Measurements from ENCODE around the gene KATNIP. TPM values are rescaled to one million over a fixed set of nuclear protein-coding genes. Genes with fewer than 3 reads are reported as not detected.

KATNIP gene
- total RNA-seq, 2 experiments from 2014 or later, result 9.6 to 11.5 TPM

DNA sequence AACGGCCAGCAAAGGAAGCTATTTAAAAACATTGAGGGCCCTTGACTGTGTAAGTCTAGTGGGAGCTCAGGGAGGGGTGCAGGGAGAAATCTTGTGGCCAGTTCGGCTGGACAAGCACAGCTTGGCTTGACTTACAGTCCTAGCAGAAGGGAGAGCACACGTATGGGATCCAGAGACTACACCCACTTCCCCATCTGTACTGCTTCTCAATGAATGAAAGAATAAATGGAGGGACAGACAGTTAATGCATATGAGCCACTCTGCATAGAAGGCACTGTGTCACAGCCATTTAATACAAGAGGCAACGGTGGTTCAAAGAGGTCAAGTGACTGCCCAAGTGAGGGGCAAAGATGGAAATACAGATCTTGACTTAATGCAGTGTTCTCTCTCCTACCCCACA is 15.7 kb upstream of the KATNIP start:
- no peak overlapping the region for H3K4me3 Mint-ChIP-seq
- POLR2A ChIA-PET, result no interaction called here
- peaks cover 53% of the 10 kb centered on the region for H3K36me3 Mint-ChIP-seq (ENCODE audit: low read depth)
- H3K9me3 Mint-ChIP-seq, result no peaks in the 10 kb centered on the region
- CTCF ChIA-PET, result interaction anchor here (0.9 kb wide), 1 partner anchor 9 kb away, joined by 3 read pairs; no protein-coding TSS in a partner anchor
- intact Hi-C loops (cut with micrococcal nuclease), result no loop called here
- H3K27me3 Mint-ChIP-seq, result no peaks in the 10 kb centered on the region
- no peak for ATAC-seq
- peaks cover 4% of the 10 kb centered on the region for H3K4me1 Mint-ChIP-seq (ENCODE audit: low read depth)
- TF ChIP-seq, protein P1, sequence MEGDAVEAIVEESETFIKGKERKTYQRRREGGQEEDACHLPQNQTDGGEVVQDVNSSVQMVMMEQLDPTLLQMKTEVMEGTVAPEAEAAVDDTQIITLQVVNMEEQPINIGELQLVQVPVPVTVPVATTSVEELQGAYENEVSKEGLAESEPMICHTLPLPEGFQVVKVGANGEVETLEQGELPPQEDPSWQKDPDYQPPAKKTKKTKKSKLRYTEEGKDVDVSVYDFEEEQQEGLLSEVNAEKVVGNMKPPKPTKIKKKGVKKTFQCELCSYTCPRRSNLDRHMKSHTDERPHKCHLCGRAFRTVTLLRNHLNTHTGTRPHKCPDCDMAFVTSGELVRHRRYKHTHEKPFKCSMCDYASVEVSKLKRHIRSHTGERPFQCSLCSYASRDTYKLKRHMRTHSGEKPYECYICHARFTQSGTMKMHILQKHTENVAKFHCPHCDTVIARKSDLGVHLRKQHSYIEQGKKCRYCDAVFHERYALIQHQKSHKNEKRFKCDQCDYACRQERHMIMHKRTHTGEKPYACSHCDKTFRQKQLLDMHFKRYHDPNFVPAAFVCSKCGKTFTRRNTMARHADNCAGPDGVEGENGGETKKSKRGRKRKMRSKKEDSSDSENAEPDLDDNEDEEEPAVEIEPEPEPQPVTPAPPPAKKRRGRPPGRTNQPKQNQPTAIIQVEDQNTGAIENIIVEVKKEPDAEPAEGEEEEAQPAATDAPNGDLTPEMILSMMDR (IDR thresholded peaks at IDR 0.05), result no peak
- no peak overlapping the region for H3K27ac Mint-ChIP-seq
- DNase-seq, result no peak

DNA sequence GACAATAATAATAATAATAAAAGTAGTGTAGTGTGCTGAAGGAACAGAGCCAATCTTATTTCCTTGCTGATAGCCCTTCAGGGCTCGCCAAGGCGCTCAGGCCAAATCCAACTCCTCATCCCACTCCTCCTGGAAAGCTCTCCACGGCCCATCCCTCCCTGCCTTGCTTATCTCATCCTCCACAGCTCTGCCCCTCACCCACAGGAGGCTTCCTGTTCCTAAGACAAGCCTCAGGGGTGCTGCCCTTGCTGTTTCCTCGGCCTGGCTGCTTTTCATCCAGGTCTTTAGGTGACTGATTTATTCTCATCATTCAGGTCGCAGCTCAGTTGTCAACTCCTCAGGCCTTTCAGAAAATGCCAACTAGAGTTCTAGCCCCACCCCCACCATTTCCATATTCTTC is 11.4 kb upstream of the KATNIP start:
- CTCF ChIA-PET, result interaction anchor here (0.7 to 1.6 kb wide), 2 partner anchors 12 to 23 kb away, joined by 3 to 4 read pairs; partner anchors contain the start of genes GTF3C1 and KATNIP
- POLR2A ChIA-PET, result interaction anchor here (0.6 kb wide), 1 partner anchor 20 kb away, joined by 3 read pairs; no protein-coding TSS in a partner anchor
- no peaks in the 10 kb centered on the region for H3K9me3 Mint-ChIP-seq
- no peaks in the 10 kb centered on the region for H3K27me3 Mint-ChIP-seq
- DNase-seq, result no peak
- H3K4me1 Mint-ChIP-seq (ENCODE audit: low read depth), result peaks cover 2% of the 10 kb centered on the region
- intact Hi-C loops (cut with micrococcal nuclease), result no loop called here
- peaks cover 68% of the 10 kb centered on the region for H3K36me3 Mint-ChIP-seq (ENCODE audit: low read depth)
- H3K27ac Mint-ChIP-seq, result no peak overlapping the region
- TF ChIP-seq, protein P1 (IDR thresholded peaks at IDR 0.05), result no peak
- ATAC-seq, result no peak
- H3K4me3 Mint-ChIP-seq, result no peak overlapping the region

DNA sequence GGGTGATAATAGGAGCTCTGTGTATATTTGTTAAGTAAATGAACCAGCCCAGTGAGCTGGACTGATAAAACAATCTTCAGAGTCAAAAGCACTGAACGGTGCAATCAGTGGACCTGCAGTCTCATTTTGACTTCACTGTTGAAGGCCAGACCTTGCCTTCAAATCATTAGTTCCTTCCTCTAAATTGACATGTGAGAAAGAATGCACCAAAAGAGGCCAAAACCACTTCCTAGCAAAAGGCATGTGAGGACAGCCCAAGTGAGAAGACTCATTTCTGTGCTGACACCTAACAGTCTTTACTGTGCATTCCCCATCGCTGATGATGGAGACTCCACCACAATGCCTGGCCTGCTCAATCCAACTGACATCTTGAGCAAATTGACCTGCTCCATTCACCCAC is 10.8 kb upstream of the KATNIP start:
- H3K27me3 Mint-ChIP-seq, result no peaks in the 10 kb centered on the region
- H3K4me1 Mint-ChIP-seq (ENCODE audit: low read depth), result peaks cover 2% of the 10 kb centered on the region
- ChIA-PET CTCF (no interaction called here), POLR2A (no interaction called here)
- H3K36me3 Mint-ChIP-seq (ENCODE audit: low read depth), result peaks cover 72% of the 10 kb centered on the region
- no peak overlapping the region for H3K27ac Mint-ChIP-seq
- DNase-seq, result no peak
- no peak overlapping the region for H3K4me3 Mint-ChIP-seq
- intact Hi-C loops (cut with micrococcal nuclease), result no loop called here
- TF ChIP-seq, protein P1 (IDR thresholded peaks at IDR 0.05), result no peak
- no peak for ATAC-seq
- no peaks in the 10 kb centered on the region for H3K9me3 Mint-ChIP-seq

DNA sequence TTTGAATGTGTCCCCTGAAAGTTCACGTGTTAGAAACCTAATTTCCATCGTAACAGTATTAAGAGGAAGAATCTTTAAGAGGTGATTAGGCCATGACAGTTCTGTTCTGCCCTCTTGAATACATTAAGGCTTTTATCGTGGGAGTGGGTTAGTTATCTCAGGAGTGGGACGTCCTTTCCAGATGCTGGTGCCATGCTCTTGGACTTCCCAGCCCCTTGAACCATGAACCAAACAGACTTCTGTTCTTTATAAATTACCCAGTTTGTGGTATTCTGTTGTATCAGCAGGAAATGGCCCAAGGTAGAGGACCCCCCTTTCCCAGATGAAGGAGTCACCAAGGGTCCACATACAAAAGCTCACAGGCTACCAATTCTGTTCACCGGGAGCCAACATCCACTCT is 10.3 kb upstream of the KATNIP start:
- intact Hi-C loops (cut with micrococcal nuclease), result no loop called here
- peaks cover 73% of the 10 kb centered on the region for H3K36me3 Mint-ChIP-seq (ENCODE audit: low read depth)

DNA sequence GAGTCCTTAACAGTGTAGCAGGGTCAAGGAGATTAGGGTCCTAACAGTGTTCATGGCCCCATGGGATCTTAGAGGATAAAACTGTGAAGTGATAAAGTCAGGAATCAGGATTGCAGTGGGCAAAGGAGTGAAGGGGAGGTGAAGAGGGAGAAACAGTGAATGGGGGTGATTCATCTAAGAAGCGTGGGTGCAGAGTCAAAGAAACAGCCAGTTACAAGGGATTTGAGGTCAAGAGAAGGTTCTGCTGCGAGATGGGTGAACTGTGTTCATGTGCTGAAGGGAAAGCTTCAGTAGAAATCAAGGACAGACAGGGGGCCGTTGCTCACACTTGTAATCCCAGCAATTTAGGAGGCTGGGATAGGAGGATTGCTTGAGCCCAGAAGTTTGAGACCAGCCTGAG is 6.1 kb upstream of the KATNIP start:
- ChIA-PET POLR2A (interaction anchor here (0.6 kb wide), 1 partner anchor 12 kb away, joined by 3 read pairs; no protein-coding TSS in a partner anchor), CTCF (no interaction called here)
- Mint-ChIP-seq H3K27me3 (no peaks in the 10 kb centered on the region), H3K9me3 (no peaks in the 10 kb centered on the region), H3K27ac (no peak overlapping the region), H3K4me1 (ENCODE audit: low read depth) (peaks cover 18% of the 10 kb centered on the region), H3K4me3 (no peak overlapping the region), H3K36me3 (ENCODE audit: low read depth) (peaks cover 61% of the 10 kb centered on the region)
- intact Hi-C loops (cut with micrococcal nuclease), result no loop called here
- DNase-seq, result no peak
- no peak for ATAC-seq
- TF ChIP-seq, protein P1 (IDR thresholded peaks at IDR 0.05), result no peak

More for the DNA sequence above, 10.3 kb upstream of the KATNIP start:
- Mint-ChIP-seq H3K27ac (no peak overlapping the region), H3K4me1 (ENCODE audit: low read depth) (peaks cover 2% of the 10 kb centered on the region), H3K27me3 (no peaks in the 10 kb centered on the region), H3K9me3 (no peaks in the 10 kb centered on the region), H3K4me3 (no peak overlapping the region)
- TF ChIP-seq, protein P1 (IDR thresholded peaks at IDR 0.05), result no peak
- ChIA-PET CTCF (no interaction called here), POLR2A (no interaction called here)
- DNase-seq, result no peak
- no peak for ATAC-seq
